ENCODE measurements around the gene KCNT2.

Gene KCNT2

GRCh38 chr1:196207612-196208217 is 400.5 kb downstream of the KCNT2 start:
- no peaks in the 10 kb centered on the region for H3K9me3 ChIP-seq
- no peak overlapping the region for H3K4me3 ChIP-seq (ENCODE audit: low read depth in 1 of 2, low read length in 1 of 2)
- no peaks in the 10 kb centered on the region for H3K4me1 ChIP-seq (ENCODE audit: control insufficient read depth in 1 of 2, insufficient read depth in 1 of 2, low read depth in 1 of 2, low read length in 1 of 2)
- TF ChIP-seq CTCF (IDR thresholded peaks at IDR 0.05): no peak
- H3K27ac ChIP-seq: no peak overlapping the region
- no peaks in the 10 kb centered on the region for H3K27me3 ChIP-seq
- no peaks in the 10 kb centered on the region for H3K36me3 ChIP-seq

GRCh38 chr1:196205882-196206281 is 402.4 kb downstream of the KCNT2 start:
- no peaks in the 10 kb centered on the region for H3K27me3 ChIP-seq
- no peak for TF ChIP-seq CTCF (IDR thresholded peaks at IDR 0.05)
- no peak overlapping the region for H3K27ac ChIP-seq
- H3K4me3 ChIP-seq (ENCODE audit: low read depth in 1 of 2, low read length in 1 of 2): no peak overlapping the region
- no peaks in the 10 kb centered on the region for H3K4me1 ChIP-seq (ENCODE audit: control insufficient read depth in 1 of 2, insufficient read depth in 1 of 2, low read depth in 1 of 2, low read length in 1 of 2)
- no peaks in the 10 kb centered on the region for H3K9me3 ChIP-seq
- no peaks in the 10 kb centered on the region for H3K36me3 ChIP-seq

GRCh38 chr1:196196486-196196885 is 411.8 kb downstream of the KCNT2 start:
- no peak overlapping the region for H3K4me3 ChIP-seq (ENCODE audit: low read depth in 1 of 2, low read length in 1 of 2)
- no peak overlapping the region for H3K27ac ChIP-seq
- no peaks in the 10 kb centered on the region for H3K9me3 ChIP-seq
- H3K27me3 ChIP-seq: no peaks in the 10 kb centered on the region
- H3K36me3 ChIP-seq: no peaks in the 10 kb centered on the region
- no peaks in the 10 kb centered on the region for H3K4me1 ChIP-seq (ENCODE audit: control insufficient read depth in 1 of 2, insufficient read depth in 1 of 2, low read depth in 1 of 2, low read length in 1 of 2)
- no peak for TF ChIP-seq CTCF (IDR thresholded peaks at IDR 0.05)

- no peaks in the 10 kb centered on the region for H3K36me3 ChIP-seq
- H3K4me1 ChIP-seq (ENCODE audit: control insufficient read depth in 1 of 2, insufficient read depth in 1 of 2, low read depth in 1 of 2, low read length in 1 of 2): no peaks in the 10 kb centered on the region
- H3K27ac ChIP-seq: no peak overlapping the region
- no peaks in the 10 kb centered on the region for H3K9me3 ChIP-seq
- H3K4me3 ChIP-seq (ENCODE audit: low read depth in 1 of 2, low read length in 1 of 2): no peak overlapping the region
- no peak for TF ChIP-seq CTCF (IDR thresholded peaks at IDR 0.05)
- H3K27me3 ChIP-seq: no peaks in the 10 kb centered on the region
Observed at GRCh38 chr1:196193896-196194559, 414.2 kb downstream of the KCNT2 start.

GRCh38 chr1:196183941-196184340 is 424.3 kb downstream of the KCNT2 start:
- TF ChIP-seq CTCF (IDR thresholded peaks at IDR 0.05): no peak

More at GRCh38 chr1:196183941-196184340, 424.3 kb downstream of the KCNT2 start:
- H3K27me3 ChIP-seq: no peaks in the 10 kb centered on the region
- no peak overlapping the region for H3K4me3 ChIP-seq (ENCODE audit: low read depth in 1 of 2, low read length in 1 of 2)
- H3K9me3 ChIP-seq: no peaks in the 10 kb centered on the region
- H3K4me1 ChIP-seq (ENCODE audit: control insufficient read depth in 1 of 2, insufficient read depth in 1 of 2, low read depth in 1 of 2, low read length in 1 of 2): no peaks in the 10 kb centered on the region
- H3K27ac ChIP-seq: no peak overlapping the region
- no peaks in the 10 kb centered on the region for H3K36me3 ChIP-seq

All from neutrophil (primary cell).